DOHH2 (cell line): Measurements from ENCODE around the gene TRIM14.

Experiments used
- EZH2phosphoT487 ChIP-seq: fragments of 200-600 bp; sonication (generic); IDR thresholded peaks from 2 replicates; pipeline ENCODE4 v1.6.1; 2017; ENCODE audit warnings: borderline replicate concordance, mild to moderate bottlenecking, antibody characterized with exemption, low read length, moderate library complexity, mixed read lengths
- TF ChIP-seq, protein P1 (sequence below): fragments of 200-600 bp; sonication (generic); IDR thresholded peaks from one replicate; pipeline ENCODE4 v1.5.1; 2014; ENCODE audit warnings: antibody characterized with exemption, mild to moderate bottlenecking, low read depth, low read length; ENCODE audit not compliant: poor library complexity, severe bottlenecking

DNA sequence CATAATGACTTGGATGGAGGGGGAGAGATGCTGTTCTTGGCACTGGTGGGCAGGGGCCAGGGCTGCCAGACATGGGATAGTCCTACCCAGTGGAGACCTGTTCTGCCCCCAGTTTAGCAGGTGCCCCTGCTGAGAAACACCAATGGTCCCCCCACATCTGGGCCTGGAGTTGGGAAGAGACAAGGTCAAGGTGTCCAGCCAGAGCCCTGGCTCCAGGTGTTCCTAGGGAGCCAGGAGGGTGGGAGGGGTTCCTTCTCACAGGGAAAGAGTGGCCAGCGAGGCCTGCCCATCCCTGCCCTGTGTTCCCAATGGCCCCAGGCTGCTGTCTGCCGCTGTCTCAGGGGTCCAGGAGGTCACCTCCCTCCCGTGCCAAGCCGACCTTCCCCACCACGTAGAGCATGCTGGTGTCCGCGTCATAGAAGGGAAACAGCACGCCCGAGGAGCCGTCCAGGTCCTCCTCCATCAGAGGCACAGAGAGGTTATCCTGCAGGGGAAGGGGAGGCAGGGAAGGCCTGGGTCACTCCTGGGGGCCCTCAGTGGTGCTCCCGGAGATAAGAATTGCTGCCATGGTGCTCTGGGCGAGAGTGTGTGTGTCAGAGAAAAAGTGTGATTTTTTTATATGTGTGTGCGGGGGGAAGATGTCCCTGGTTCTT lies 11.7 kb upstream of the TRIM14 start:
- TF ChIP-seq EZH2phosphoT487 = no peak
- TF ChIP-seq, protein P1, sequence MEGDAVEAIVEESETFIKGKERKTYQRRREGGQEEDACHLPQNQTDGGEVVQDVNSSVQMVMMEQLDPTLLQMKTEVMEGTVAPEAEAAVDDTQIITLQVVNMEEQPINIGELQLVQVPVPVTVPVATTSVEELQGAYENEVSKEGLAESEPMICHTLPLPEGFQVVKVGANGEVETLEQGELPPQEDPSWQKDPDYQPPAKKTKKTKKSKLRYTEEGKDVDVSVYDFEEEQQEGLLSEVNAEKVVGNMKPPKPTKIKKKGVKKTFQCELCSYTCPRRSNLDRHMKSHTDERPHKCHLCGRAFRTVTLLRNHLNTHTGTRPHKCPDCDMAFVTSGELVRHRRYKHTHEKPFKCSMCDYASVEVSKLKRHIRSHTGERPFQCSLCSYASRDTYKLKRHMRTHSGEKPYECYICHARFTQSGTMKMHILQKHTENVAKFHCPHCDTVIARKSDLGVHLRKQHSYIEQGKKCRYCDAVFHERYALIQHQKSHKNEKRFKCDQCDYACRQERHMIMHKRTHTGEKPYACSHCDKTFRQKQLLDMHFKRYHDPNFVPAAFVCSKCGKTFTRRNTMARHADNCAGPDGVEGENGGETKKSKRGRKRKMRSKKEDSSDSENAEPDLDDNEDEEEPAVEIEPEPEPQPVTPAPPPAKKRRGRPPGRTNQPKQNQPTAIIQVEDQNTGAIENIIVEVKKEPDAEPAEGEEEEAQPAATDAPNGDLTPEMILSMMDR = no peak
